ENCODE measurements around the gene TLR10.
A peak's percentile ranks its signal among the peaks of the same experiment; 100 is the strongest.

The TLR10 gene

DNA sequence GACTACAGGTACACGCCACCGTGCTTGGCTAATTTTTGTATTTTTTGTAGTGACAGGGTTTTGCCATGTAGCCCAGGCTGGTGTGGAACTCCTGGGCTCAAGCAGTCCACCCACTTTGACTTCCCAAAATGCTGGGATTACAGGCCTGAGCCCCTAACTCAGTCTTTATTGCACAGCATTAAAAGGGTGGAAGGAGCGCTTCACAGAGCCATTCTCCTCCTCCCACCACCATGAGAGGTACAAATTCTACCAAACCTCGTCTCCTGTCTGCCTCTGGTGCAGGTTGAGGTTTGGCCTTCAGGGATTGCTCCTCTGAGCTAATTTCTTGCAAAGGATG, 52.3 kb downstream of the TLR10 start:
- TF ChIP-seq EZH2phosphoT487 (IDR thresholded peaks at IDR 0.05; ENCODE audit: borderline replicate concordance): no peak
- TF ChIP-seq, protein P1, sequence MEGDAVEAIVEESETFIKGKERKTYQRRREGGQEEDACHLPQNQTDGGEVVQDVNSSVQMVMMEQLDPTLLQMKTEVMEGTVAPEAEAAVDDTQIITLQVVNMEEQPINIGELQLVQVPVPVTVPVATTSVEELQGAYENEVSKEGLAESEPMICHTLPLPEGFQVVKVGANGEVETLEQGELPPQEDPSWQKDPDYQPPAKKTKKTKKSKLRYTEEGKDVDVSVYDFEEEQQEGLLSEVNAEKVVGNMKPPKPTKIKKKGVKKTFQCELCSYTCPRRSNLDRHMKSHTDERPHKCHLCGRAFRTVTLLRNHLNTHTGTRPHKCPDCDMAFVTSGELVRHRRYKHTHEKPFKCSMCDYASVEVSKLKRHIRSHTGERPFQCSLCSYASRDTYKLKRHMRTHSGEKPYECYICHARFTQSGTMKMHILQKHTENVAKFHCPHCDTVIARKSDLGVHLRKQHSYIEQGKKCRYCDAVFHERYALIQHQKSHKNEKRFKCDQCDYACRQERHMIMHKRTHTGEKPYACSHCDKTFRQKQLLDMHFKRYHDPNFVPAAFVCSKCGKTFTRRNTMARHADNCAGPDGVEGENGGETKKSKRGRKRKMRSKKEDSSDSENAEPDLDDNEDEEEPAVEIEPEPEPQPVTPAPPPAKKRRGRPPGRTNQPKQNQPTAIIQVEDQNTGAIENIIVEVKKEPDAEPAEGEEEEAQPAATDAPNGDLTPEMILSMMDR (conservative IDR thresholded peaks at IDR 0.05; ENCODE audit: low read length): no peak
- H3K79me2 ChIP-seq (ENCODE audit: insufficient read depth, low read length): no peaks in the 10 kb centered on the region
- H3K4me3 ChIP-seq (ENCODE audit: low read length, poor library complexity, severe bottlenecking): no peak overlapping the region

DNA sequence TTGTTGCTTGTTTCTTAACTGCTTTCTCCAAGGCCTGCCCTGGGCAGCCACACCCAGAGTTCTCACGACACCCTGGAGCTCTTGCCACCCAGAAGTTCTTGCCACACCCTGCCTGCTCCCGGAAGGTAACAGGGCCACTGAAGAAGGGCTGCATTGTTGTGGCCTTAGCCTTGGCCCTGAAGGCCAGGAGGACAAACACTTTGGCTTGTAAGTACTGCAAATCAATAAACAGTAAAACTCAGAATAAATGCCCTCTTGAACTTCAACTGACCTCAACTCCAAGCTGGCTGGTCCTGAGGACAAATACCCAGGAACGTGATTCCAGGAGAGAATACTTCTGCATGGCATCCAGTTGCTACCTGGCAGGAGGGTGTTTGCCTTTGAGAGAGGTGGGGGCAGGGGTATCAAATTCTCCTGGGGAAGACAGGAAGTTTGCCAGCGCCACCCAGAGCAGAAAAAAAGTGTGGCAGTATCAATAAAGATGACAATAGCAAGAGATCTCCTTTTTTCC, 54.1 kb downstream of the TLR10 start:
- Histone ChIP-seq H2AFZ (ENCODE audit: low read length) (no peak overlapping the region), H3K9me2 (replicated peaks; ENCODE audit: low read depth, low read length) (no peaks in the 10 kb centered on the region)

More for the DNA sequence above, 52.3 kb downstream of the TLR10 start:
- H3K27me3 ChIP-seq (ENCODE audit: insufficient read depth, low read length, poor library complexity, severe bottlenecking): no peaks in the 10 kb centered on the region
- H3K9ac ChIP-seq (ENCODE audit: low read depth, low read length, poor library complexity, severe bottlenecking): no peak overlapping the region
- no peaks in the 10 kb centered on the region for H3K9me3 ChIP-seq (ENCODE audit: insufficient read depth, low read depth, low read length)
- H3K36me3 ChIP-seq (ENCODE audit: insufficient read depth, low read length): no peaks in the 10 kb centered on the region
- H3K4me2 ChIP-seq (ENCODE audit: low read depth, low read length, poor library complexity, severe bottlenecking): no peak overlapping the region
- H4K20me1 ChIP-seq (ENCODE audit: insufficient read depth, low read length, poor library complexity, severe bottlenecking): no peaks in the 10 kb centered on the region
- no peaks in the 10 kb centered on the region for H3F3A ChIP-seq (ENCODE audit: low read depth)
- no peaks in the 10 kb centered on the region for H3K4me1 ChIP-seq (ENCODE audit: insufficient read depth, low read length, poor library complexity, severe bottlenecking)
- H3K9me2 ChIP-seq (replicated peaks; ENCODE audit: low read depth, low read length): no peaks in the 10 kb centered on the region
- no peak overlapping the region for H2AFZ ChIP-seq (ENCODE audit: low read length)

DNA sequence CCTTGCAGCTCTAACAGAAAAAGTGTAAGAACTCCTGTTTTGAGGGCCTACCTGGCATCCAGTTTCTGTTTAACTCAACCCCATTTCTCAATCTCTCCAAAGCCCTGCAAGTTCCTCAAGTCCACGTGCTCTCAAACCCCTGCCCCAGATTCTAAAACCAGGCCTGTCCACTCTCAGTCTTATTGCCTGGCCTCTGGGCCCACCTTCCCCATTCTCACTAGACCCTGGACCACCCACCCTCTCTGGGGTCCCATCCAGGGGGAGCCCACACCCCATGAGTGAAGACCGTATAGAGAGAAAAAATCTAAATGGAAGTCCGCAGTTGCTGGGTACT, 58.3 kb downstream of the TLR10 start:
- no peaks in the 10 kb centered on the region for H4K20me1 ChIP-seq (ENCODE audit: insufficient read depth, low read length, poor library complexity, severe bottlenecking)
- H3K4me3 ChIP-seq (ENCODE audit: low read length, poor library complexity, severe bottlenecking): no peak overlapping the region
- no peaks in the 10 kb centered on the region for H3K9me2 ChIP-seq (replicated peaks; ENCODE audit: low read depth, low read length)
- H3K4me1 ChIP-seq (ENCODE audit: insufficient read depth, low read length, poor library complexity, severe bottlenecking): peaks cover 8% of the 10 kb centered on the region
- H3K9me3 ChIP-seq (ENCODE audit: insufficient read depth, low read depth, low read length): no peaks in the 10 kb centered on the region
- no peak overlapping the region for H3K9ac ChIP-seq (ENCODE audit: low read depth, low read length, poor library complexity, severe bottlenecking)
- no peaks in the 10 kb centered on the region for H3F3A ChIP-seq (ENCODE audit: low read depth)
- H2AFZ ChIP-seq (ENCODE audit: low read length): no peak overlapping the region
- no peaks in the 10 kb centered on the region for H3K36me3 ChIP-seq (ENCODE audit: insufficient read depth, low read length)
- no peaks in the 10 kb centered on the region for H3K27me3 ChIP-seq (ENCODE audit: insufficient read depth, low read length, poor library complexity, severe bottlenecking)
- H3K4me2 ChIP-seq (ENCODE audit: low read depth, low read length, poor library complexity, severe bottlenecking): peak overlapping the region; percentile 18
- no peaks in the 10 kb centered on the region for H3K79me2 ChIP-seq (ENCODE audit: insufficient read depth, low read length)
- TF ChIP-seq EZH2phosphoT487 (IDR thresholded peaks at IDR 0.05; ENCODE audit: borderline replicate concordance): no peak
- TF ChIP-seq, protein P1 (conservative IDR thresholded peaks at IDR 0.05; ENCODE audit: low read length): no peak

More for the DNA sequence above, 54.1 kb downstream of the TLR10 start:
- no peaks in the 10 kb centered on the region for H4K20me1 ChIP-seq (ENCODE audit: insufficient read depth, low read length, poor library complexity, severe bottlenecking)
- peaks cover 6% of the 10 kb centered on the region for H3K4me1 ChIP-seq (ENCODE audit: insufficient read depth, low read length, poor library complexity, severe bottlenecking)
- H3K36me3 ChIP-seq (ENCODE audit: insufficient read depth, low read length): no peaks in the 10 kb centered on the region
- no peaks in the 10 kb centered on the region for H3K27me3 ChIP-seq (ENCODE audit: insufficient read depth, low read length, poor library complexity, severe bottlenecking)
- no peaks in the 10 kb centered on the region for H3F3A ChIP-seq (ENCODE audit: low read depth)
- no peaks in the 10 kb centered on the region for H3K9me3 ChIP-seq (ENCODE audit: insufficient read depth, low read depth, low read length)
- TF ChIP-seq, protein P1 (conservative IDR thresholded peaks at IDR 0.05; ENCODE audit: low read length): no peak
- no peak for TF ChIP-seq EZH2phosphoT487 (IDR thresholded peaks at IDR 0.05; ENCODE audit: borderline replicate concordance)
- no peaks in the 10 kb centered on the region for H3K79me2 ChIP-seq (ENCODE audit: insufficient read depth, low read length)
- H3K4me3 ChIP-seq (ENCODE audit: low read length, poor library complexity, severe bottlenecking): no peak overlapping the region
- no peak overlapping the region for H3K9ac ChIP-seq (ENCODE audit: low read depth, low read length, poor library complexity, severe bottlenecking)
- H3K4me2 ChIP-seq (ENCODE audit: low read depth, low read length, poor library complexity, severe bottlenecking): no peak overlapping the region
